GM21737 (cell line): ENCODE measurements around the gene ABHD17A.

Experiments
- ATAC-seq: cut with Tn5 transposase; IDR thresholded peaks from one replicate; pipeline ENCODE4 v1.9.1; 2021; ENCODE audit warnings: mild to moderate bottlenecking, moderate library complexity; ENCODE audit not compliant: unreplicated experiment

The ABHD17A gene

GRCh38 chr19:1865172-1866010 is 19.9 kb downstream of the ABHD17A start:
- ATAC-seq: no peak

DNA sequence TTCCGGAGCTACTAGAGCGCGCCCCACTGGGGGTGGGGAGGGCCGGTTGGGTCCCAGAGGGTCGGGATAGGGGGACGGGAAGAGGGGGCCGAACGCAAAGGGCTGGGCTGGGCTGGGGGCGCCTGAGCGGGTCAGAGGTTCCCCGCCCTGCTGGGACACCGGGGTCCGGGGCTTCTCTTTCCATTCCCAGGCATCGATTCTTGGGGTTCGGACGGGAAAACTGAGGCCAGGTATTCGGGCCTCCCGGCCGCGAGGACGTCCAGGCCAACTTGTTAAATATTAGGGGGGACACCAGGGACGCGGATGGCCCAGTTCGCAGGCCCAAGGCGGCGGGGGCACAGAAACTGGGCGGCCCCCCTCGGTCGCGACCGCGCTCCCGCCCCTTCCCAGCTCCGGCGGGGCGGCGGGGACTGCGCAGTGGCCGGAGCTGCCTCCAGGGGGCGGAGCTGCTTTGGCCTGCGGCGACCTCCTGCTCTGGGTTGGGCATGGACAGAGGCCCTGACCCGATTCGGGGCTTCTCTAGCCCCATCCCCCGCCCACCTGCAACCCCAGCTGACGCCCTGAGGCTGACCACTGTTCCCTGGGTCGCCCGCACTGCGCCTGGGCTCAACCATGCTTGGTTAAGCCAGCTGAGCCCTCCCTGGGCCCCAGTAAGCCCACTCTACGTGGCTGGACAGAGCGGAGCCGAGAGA is 20.7 kb downstream of the ABHD17A start:
- peak; percentile 33 for ATAC-seq

DNA sequence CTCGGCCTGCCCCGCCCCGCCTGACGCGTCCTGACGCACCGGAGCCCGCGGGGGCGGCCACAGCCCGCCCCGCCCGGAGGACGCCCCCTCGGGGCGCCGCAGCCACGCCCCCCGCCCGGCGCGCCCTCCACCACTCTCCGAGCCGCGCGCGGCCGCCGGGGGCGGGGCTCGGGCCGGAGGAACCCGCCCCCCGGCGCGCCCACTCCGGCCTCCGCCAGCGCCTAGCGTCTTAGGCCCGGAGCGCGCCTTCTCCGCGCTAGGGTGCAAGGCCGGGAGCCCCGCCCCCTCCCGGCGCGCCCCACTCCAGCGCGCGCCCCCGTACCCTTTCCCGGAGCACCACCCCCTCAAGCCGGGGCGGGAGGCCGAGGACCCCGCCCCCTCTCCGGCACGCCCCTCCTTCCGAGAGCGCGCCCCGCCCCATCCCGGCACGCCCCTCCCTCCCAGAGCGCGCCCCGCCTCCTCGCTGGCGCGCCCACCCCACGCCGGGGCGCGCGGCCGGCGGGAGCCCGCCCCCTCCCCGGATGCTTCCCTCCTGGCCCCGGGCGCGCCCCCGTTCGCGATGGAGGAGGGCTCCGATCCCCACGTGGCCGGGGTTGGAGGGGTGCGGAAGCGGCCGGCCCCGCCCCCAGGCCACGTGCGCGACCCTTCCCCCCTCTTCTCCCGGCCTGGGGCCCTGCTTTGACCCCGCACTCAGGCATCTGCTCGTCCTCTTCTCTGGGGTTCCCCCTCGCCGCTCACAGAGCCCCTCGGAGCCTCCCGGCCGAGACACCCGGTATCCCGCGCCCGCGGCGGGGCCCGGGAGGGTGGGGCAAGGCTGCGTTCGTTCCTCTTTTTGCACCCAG is 21.4 kb downstream of the ABHD17A start:
- peak; percentile 43 for ATAC-seq

DNA sequence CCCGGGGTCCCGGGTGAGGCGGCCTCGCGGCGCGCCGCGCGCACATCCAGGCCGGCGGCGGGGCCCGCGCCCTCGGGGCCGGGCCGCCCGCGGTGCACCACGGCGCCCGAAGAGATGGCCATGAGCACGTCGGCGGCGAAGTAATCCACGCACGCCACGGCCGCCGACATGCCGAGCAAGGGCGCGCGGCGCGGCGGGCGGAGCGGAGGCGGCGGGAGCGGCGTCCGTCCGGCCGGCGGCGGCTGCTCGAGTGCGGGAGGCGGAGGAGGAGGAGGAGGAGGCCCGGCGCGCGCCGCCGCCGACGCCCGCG is 22.0 kb downstream of the ABHD17A start, which contains the start of gene KLF16:
Gene KLF16, minus strand, starts transcription at position 252 of the 310 bp plus-strand sequence. Its CDS starts 82 bp downstream, at position 170.
- no peak for ATAC-seq

GRCh38 chr19:1862424-1863327 is 22.6 kb downstream of the ABHD17A start:
- ATAC-seq: peak; percentile 4

DNA sequence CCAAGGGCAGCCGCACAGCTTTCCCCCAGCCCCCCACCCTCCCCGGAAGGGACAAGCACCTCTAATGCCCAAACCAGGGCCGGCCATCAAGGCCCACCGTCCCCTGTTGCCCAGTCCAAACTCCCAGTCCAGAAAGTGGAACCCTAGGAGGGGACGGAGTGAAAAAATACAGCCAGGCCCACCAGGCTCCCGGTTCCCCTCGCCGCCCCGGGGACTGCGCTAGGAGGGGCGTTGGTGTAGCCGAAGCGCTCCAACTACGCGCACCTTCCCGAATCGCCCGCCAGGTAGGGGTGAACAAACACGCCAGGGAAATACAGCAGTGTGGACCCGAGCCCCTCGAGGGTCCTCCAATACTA is 23.2 kb downstream of the ABHD17A start:
- no peak for ATAC-seq

DNA sequence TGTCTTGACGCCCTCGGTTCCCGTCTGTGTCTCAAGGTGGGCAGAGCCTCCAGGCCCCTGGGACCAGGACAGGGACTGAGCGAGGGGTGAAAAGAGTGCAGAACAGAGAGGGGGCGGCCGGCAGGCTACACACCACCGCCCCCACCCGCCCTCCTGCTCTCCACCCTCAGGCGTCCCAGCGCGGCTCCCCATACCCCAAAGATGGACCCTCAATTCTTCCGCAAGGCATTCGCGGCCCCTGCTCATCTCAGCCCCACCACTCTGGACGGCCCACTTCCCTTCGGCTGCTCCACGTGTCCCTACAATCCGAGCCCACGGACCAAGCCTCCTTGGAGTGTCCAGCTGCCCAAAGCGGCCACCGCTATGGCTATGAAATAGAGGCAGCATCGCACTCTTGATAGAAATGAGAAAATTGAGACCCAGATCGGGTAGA is 23.7 kb downstream of the ABHD17A start:
- ATAC-seq: no peak

- ATAC-seq: no peak
These were observed 24.3 kb downstream of the ABHD17A start for GRCh38 chr19:1860821-1861598.

DNA sequence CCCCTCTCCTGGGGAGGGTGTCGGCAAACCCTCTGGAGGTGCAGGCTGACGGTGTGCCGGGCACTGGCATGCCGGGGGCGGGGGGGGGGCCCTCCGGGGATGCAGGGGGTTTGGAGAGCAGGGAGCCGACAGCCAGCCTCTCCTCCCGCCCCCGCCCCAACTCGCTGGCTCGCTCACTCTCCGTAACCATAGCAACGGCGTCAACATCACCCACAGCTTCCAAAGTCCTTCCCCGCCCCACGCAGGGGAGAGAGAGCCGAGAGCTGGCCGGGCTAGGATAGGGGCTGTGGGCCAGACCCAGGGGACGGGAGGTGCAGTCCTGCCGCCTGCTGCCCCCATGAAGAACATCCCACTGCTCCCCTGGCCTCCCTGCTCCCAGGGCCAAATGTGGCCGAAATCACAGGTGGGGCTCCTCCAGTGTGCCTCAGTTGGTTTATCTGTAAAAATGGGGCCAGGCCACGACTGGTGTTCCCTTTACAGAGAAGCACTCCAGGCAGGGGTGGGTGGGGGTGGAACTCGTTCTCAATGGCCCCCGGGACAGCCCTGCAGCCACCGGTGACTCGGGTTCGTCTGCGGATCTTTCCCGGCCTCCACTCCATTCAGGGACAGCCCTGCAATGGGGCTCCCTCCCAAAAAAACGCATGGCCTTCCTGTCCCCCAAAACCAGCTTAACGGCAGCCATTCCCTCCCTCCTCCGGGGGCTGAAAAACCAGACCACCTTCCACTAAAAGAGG is 25.1 kb downstream of the ABHD17A start:
- ATAC-seq: no peak

DNA sequence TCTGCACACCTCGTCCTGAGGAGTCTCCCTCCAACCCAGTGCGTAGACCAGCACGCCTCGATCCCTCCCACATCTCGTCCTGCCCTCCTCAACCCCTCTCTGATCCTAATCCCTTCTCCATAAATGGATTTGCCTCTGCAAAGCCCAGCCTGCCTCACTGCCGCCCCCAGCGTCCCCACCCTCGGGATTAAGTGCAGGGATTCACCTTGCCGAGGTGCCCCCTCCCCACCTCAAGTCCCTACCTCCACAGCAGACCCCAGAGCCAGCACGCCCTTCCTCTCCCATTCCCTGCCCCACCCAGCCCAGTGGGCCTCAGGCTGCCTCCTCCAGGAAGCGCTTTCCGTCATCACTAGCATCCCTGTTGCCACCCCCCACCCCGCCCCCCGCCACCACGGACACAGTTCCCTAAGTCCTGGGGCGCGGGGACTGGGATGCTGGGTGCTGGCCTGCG is 25.9 kb downstream of the ABHD17A start:
- ATAC-seq: no peak

GRCh38 chr19:1858412-1859081 is 26.7 kb downstream of the ABHD17A start:
- no peak for ATAC-seq

DNA sequence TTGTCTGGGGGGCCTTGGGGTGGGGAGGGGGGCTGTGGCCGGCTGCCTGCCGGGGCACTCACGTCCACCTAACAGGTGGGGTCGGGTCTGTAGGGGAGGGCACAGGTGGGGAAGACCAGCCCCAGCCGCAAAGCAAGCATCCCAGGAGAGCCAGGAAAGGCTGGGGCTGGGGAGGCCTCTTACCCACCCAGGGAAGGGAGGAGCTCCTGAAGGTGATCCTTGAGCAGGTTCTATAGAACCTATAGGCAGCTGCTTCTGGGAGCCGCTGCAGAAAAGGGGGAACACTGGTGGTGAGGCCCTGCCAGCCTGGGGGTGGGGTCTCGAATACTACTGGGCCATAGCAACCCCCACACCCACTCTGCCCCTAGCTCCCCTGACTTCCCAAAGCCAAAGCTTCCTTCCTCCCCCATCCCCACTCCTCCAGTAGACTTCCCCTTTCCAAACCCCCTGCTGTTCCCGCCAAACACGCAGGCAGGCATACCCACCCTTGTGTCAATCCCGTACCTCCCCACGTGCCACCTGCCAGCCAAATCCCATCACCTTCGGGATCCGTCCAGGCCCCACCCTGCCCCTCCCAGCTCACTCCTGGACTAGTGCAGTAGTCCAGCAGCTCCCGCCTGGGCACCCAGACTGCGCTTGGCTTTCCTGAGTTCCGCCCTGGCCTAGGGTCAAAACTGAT is 27.5 kb downstream of the ABHD17A start:
- ATAC-seq: no peak

- no peak for ATAC-seq
These were observed 28.3 kb downstream of the ABHD17A start for GRCh38 chr19:1856698-1857603.

GRCh38 chr19:1856345-1856697 is 29.0 kb downstream of the ABHD17A start:
- ATAC-seq: no peak

GRCh38 chr19:1855828-1856255 is 29.5 kb downstream of the ABHD17A start:
- no peak for ATAC-seq

GRCh38 chr19:1855040-1855827 is 30.1 kb downstream of the ABHD17A start:
- peak; percentile 50 for ATAC-seq
